SK-N-SH treated with all-trans-retinoic acid at 6 μM for 48 hours (cell line): ENCODE data around the gene RTF1.
A peak's percentile ranks its signal among the peaks of the same experiment; 100 is the strongest.

Experiments
- ATAC-seq: fragments of 200-7000 bp; cut with Tn5 transposase; 3 replicates; pipeline ENCODE4 v1.9.1; 2020; ENCODE audit warnings: mild to moderate bottlenecking, moderate library complexity
- ARNTL ChIP-seq: fragments of 450-650 bp; formaldehyde crosslinking; IDR thresholded peaks from 2 replicates; pipeline ENCODE4 v1.5.0; 2020; ENCODE audit warnings: low read depth, mild to moderate bottlenecking, moderate library complexity, borderline replicate concordance
- BACH2 ChIP-seq: fragments of 250-450 bp; sonication (Bioruptor Pico); IDR thresholded peaks from 2 replicates; pipeline ENCODE4 v1.9.0; 2021; ENCODE audit warnings: mild to moderate bottlenecking, borderline replicate concordance
- CREB5 ChIP-seq: fragments of 250-450 bp; sonication (Bioruptor Pico); IDR thresholded peaks from 2 replicates; pipeline ENCODE4 v1.5.1; 2020; ENCODE audit warnings: low read depth, mild to moderate bottlenecking, moderate library complexity
- CSDC2 ChIP-seq: fragments of 250-450 bp; sonication (Bioruptor Pico); IDR thresholded peaks from 2 replicates; pipeline ENCODE4 v1.5.0; 2020; ENCODE audit warnings: mild to moderate bottlenecking, moderate library complexity
- CSRNP3 ChIP-seq: fragments of 250-450 bp; sonication (Bioruptor Pico); IDR thresholded peaks from 2 replicates; pipeline ENCODE4 v1.5.1; 2021; ENCODE audit warnings: mild to moderate bottlenecking, moderate library complexity
- ESRRG ChIP-seq: fragments of 250-450 bp; sonication (Bioruptor Pico); IDR thresholded peaks from 2 replicates; pipeline ENCODE4 v1.6.1; 2021; ENCODE audit warnings: mild to moderate bottlenecking
- GLIS3 ChIP-seq: fragments of 250-450 bp; sonication (Bioruptor Pico); IDR thresholded peaks from 2 replicates; pipeline ENCODE4 v1.5.0; 2020; ENCODE audit warnings: mild to moderate bottlenecking, moderate library complexity
- ISL1 ChIP-seq: fragments of 250-450 bp; sonication (Bioruptor Pico); IDR thresholded peaks from 2 replicates; pipeline ENCODE4 v2.1.2; 2022; ENCODE audit warnings: mild to moderate bottlenecking, moderate library complexity
- OSR1 ChIP-seq: fragments of 250-450 bp; sonication (Bioruptor Pico); IDR thresholded peaks from 2 replicates; pipeline ENCODE4 v1.8.0; 2022; ENCODE audit warnings: moderate library complexity, mild to moderate bottlenecking, inconsistent platforms
- PATZ1 ChIP-seq: fragments of 250-450 bp; sonication (Bioruptor Pico); IDR thresholded peaks from 2 replicates; pipeline ENCODE4 v1.8.0; 2020; ENCODE audit warnings: mild to moderate bottlenecking, moderate library complexity, borderline replicate concordance
- POU6F1 ChIP-seq: fragments of 250-450 bp; sonication (Bioruptor Pico); IDR thresholded peaks from 2 replicates; pipeline ENCODE4 v1.8.0; 2021; ENCODE audit warnings: low read depth, mild to moderate bottlenecking, moderate library complexity, borderline replicate concordance
- PPARA ChIP-seq: fragments of 250-450 bp; sonication (Bioruptor Pico); IDR thresholded peaks from 2 replicates; pipeline ENCODE4 v1.5.0; 2020; ENCODE audit warnings: mild to moderate bottlenecking, borderline replicate concordance
- RARB ChIP-seq: fragments of 250-450 bp; sonication (Bioruptor Pico); IDR thresholded peaks from 2 replicates; pipeline ENCODE4 v1.8.0; 2021; ENCODE audit warnings: mild to moderate bottlenecking, moderate library complexity
- TCF4 ChIP-seq: fragments of 250-450 bp; sonication (Bioruptor Pico); IDR thresholded peaks from 2 replicates; pipeline ENCODE4 v1.8.0; 2021; ENCODE audit warnings: mild to moderate bottlenecking, moderate library complexity, borderline replicate concordance
- TOX ChIP-seq: fragments of 250-450 bp; sonication (Bioruptor Pico); IDR thresholded peaks from 2 replicates; pipeline ENCODE4 v1.8.0; 2021; ENCODE audit warnings: mild to moderate bottlenecking, moderate library complexity, borderline replicate concordance
- TSHZ2 ChIP-seq: fragments of 250-450 bp; sonication (Bioruptor Pico); IDR thresholded peaks from 2 replicates; pipeline ENCODE4 v1.5.0; 2020; ENCODE audit warnings: mild to moderate bottlenecking, moderate library complexity
- ZFP3 ChIP-seq: fragments of 250-450 bp; sonication (Bioruptor Pico); IDR thresholded peaks from 2 replicates; pipeline ENCODE4 v1.5.0; 2020; ENCODE audit warnings: mild to moderate bottlenecking, moderate library complexity

The RTF1 gene

GRCh38 chr15:41499109-41499851 lies 82.4 kb downstream of the RTF1 start (continued):
- TF ChIP-seq TCF4: no peak

GRCh38 chr15:41501191-41501917 lies 84.5 kb downstream of the RTF1 start:
- TF ChIP-seq PATZ1: no peak
- TF ChIP-seq CREB5: no peak
- TF ChIP-seq ZFP3 (CRISPR knock-in tag): no peak
- TF ChIP-seq CSRNP3 (CRISPR knock-in tag): no peak
- TF ChIP-seq BACH2 (CRISPR knock-in tag): no peak
- TF ChIP-seq PPARA: no peak
- TF ChIP-seq ARNTL: no peak
- TF ChIP-seq OSR1 (CRISPR knock-in tag): no peak
- no peak for TF ChIP-seq RARB (CRISPR knock-in tag)
- no peak for TF ChIP-seq POU6F1 (CRISPR knock-in tag)
- no peak for TF ChIP-seq GLIS3 (CRISPR knock-in tag)
- no peak for TF ChIP-seq CSDC2 (CRISPR knock-in tag)
- peak; percentile 64 for ATAC-seq

GRCh38 chr15:41501931-41502794 lies 85.3 kb downstream of the RTF1 start:
- peak; percentile 40 for ATAC-seq
- TF ChIP-seq PATZ1: no peak
- TF ChIP-seq RARB (CRISPR knock-in tag): no peak
- no peak for TF ChIP-seq ISL1 (CRISPR knock-in tag)
- TF ChIP-seq BACH2 (CRISPR knock-in tag): no peak
- TF ChIP-seq CSDC2 (CRISPR knock-in tag): no peak
- no peak for TF ChIP-seq ARNTL
- TF ChIP-seq TOX (CRISPR knock-in tag): no peak
- TF ChIP-seq ESRRG (CRISPR knock-in tag): no peak
- TF ChIP-seq PPARA: no peak
- no peak for TF ChIP-seq OSR1 (CRISPR knock-in tag)
- no peak for TF ChIP-seq TSHZ2 (CRISPR knock-in tag)
